Brain microvascular endothelial cell (primary cell): ENCODE results near the gene VPS39.
A peak's percentile ranks its signal among the peaks of the same experiment; 100 is the strongest.

Source experiments
- DNase-seq: peaks from one replicate; pipeline ENCODE4 v3.0.0-alpha.2; 2020
- H3K27ac ChIP-seq: fragments of 250-450 bp; sonication (Bioruptor Pico); 2 replicates; pipeline ENCODE4 v1.5.1; 2020; ENCODE audit warnings: mild to moderate bottlenecking, moderate library complexity
- H3K27me3 ChIP-seq: fragments of 250-450 bp; sonication (Bioruptor Pico); replicated peaks from 2 replicates; pipeline ENCODE4 v1.5.1; 2020; ENCODE audit warnings: mild to moderate bottlenecking
- H3K36me3 ChIP-seq: fragments of 250-450 bp; sonication (Bioruptor Pico); replicated peaks from 2 replicates; pipeline ENCODE4 v1.5.1; 2020; ENCODE audit warnings: mild to moderate bottlenecking
- H3K4me3 ChIP-seq: 2 replicates; pipeline ENCODE4 v1.5.1; 2011; ENCODE audit warnings: low read depth, mild to moderate bottlenecking, control low read depth, low read length, moderate library complexity
- in situ Hi-C: cut with HindIII; loops from 2 replicates; pipeline ENCODE4 v1.10.0; 2017; ENCODE audit warnings: low sequenced_read_pairs, low pct_ligation_motif_present
- TF ChIP-seq, protein P1 (sequence below): IDR thresholded peaks from 2 replicates; pipeline ENCODE4 v1.5.1; 2011; ENCODE audit warnings: low read depth, mild to moderate bottlenecking, moderate library complexity, low read length, control low read depth, inconsistent platforms; ENCODE audit errors: missing control alignments

The VPS39 gene

DNA sequence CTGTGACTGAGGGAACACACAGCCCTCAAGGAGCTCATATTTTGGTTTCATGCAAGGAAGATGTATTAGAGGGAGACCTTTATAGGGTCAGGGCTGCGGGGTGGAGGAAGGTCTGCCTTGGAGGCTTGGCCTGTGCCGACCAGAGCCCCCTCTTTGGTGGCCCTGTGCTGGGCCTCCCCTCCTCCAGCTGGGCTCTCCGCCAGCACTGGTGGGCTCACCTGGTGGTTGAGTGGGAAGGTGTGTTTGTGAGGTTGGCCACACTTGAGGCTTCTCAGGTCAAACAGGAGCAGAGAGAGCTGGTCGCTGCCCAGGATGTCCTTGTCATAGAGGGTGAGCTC, 54.3 kb downstream of the VPS39 start:
- TF ChIP-seq, protein P1, sequence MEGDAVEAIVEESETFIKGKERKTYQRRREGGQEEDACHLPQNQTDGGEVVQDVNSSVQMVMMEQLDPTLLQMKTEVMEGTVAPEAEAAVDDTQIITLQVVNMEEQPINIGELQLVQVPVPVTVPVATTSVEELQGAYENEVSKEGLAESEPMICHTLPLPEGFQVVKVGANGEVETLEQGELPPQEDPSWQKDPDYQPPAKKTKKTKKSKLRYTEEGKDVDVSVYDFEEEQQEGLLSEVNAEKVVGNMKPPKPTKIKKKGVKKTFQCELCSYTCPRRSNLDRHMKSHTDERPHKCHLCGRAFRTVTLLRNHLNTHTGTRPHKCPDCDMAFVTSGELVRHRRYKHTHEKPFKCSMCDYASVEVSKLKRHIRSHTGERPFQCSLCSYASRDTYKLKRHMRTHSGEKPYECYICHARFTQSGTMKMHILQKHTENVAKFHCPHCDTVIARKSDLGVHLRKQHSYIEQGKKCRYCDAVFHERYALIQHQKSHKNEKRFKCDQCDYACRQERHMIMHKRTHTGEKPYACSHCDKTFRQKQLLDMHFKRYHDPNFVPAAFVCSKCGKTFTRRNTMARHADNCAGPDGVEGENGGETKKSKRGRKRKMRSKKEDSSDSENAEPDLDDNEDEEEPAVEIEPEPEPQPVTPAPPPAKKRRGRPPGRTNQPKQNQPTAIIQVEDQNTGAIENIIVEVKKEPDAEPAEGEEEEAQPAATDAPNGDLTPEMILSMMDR: no peak
- Histone ChIP-seq H3K4me3 (no peak overlapping the region), H3K36me3 (peaks cover 3% of the 10 kb centered on the region), H3K27me3 (no peaks in the 10 kb centered on the region), H3K27ac (no peak overlapping the region)
- no peak for DNase-seq
- in situ Hi-C loops: no loop called here

DNA sequence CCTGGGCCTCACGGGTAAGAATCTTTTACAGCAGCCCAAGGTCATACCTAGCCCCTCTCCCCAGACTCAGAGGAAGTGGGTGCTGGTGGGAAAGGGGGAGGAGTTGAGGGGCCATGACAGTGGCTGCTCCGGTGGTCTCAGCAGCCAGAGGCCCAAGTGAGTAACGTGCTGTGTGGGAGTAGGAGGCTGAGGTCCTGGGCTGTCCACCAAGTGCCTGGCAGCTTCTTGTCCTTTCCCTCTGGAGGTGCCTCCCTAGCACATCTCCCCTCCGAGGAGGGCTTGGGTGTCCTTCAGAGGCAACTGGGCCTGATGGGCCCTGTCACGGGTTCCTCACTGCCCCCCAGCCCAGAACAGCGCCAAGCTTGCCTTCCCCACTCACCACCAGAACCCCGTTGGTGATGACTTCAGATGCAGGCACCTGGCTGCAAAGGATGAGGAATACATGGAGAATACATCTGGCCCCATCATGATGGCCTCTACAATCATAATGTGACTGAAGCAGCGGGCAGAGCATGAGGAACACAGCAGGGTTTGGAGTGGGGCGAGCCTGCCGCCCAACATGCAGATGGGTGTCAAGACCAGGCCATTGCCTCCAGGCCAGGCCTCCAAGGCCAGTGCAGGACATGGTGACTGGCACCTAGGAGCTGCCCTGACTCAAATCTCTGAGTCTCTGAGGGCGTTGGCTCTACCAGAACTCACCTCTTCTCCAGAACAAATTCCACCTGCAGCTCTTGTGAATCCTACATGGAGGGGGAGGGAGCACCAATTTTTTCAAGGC, 55.0 kb downstream of the VPS39 start:
- TF ChIP-seq, protein P1: no peak
- in situ Hi-C loops: no loop called here
- Histone ChIP-seq H3K36me3 (no peaks in the 10 kb centered on the region), H3K27ac (no peak overlapping the region), H3K27me3 (no peaks in the 10 kb centered on the region), H3K4me3 (no peak overlapping the region)
- no peak for DNase-seq

DNA sequence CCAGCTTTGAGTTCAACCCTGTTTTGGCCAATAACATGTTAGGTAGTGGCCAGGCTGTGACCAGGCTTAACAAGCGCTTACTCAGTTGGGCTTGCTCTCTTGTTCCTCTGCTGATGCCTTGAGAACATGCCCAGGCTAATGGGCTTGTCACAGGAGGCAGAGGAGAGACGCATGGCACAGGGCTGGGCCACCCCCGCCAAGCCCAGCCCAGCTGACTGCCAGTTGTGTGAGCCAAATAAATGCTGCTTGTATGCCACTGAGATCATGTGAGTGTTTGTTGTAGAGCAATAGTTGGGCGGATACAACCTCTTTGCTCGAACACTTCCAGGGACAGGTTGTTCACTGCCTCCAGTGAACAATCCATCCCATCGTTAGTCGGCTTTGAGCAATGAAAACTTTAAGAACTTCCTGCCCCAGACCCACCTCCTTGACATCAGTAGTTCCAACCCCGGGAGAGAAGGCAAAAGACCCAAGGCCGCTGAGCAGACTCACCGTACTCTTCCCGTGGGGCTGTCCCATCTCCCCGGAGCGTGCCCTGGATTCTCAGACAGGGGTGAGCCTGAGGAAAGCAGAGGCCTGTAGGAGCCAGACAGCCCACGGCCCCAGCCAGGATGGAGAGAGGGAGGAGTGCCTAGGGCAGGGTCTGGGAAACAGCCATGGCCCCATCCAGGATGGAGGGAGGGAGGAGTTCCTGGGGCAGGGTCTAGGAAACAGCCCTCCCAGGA, 55.7 kb downstream of the VPS39 start:
- DNase-seq: no peak
- Histone ChIP-seq H3K4me3 (no peak overlapping the region), H3K36me3 (no peaks in the 10 kb centered on the region), H3K27ac (no peak overlapping the region), H3K27me3 (no peaks in the 10 kb centered on the region)
- in situ Hi-C loops: no loop called here
- TF ChIP-seq, protein P1: no peak

DNA sequence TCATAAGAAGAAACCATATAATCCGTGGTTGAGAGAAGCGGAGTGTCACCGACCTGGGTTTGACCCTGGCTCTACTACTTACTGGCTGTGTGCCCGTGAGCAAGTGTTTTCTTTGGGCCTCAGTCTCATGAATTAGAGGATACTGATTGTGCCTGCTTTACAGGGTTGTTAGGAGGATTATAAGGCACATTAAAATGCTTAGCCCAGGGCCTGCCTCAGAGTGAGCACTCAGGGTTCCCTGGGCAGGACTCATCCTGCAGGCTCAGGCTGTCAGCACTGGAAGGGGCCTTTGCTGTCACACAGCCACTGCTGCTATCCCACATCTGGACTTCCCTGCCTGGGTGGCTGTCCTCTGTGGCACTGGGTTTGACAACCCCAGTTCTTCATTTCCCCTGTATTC, 56.4 kb downstream of the VPS39 start:
- no peaks in the 10 kb centered on the region for H3K36me3 ChIP-seq
- TF ChIP-seq, protein P1: no peak
- peak; percentile 25 for DNase-seq
- in situ Hi-C loops: no loop called here
- no peaks in the 10 kb centered on the region for H3K27me3 ChIP-seq
- H3K27ac ChIP-seq: no peak overlapping the region
- H3K4me3 ChIP-seq: no peak overlapping the region

DNA sequence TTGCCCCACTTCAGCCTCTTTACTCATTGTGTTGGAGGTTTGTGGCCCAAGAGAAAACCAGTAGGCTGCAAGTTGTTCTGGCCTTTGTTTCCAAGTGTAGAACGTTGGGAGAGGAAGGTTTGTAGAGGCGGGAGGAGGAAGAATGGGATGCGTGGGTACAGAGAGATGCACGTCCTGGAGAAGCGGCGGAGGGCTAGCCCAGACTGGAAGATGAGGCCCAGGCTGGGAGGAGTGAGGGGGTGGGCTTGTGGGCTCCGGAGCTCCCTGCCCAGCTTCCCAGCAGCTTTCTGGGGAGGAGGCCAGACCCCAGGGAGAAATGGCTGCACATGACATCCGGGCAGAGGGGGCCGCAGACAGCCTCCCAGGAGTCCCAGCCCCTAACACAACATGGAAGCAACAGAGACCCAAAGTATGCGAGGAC, 57.0 kb downstream of the VPS39 start:
- DNase-seq: no peak
- Histone ChIP-seq H3K27me3 (no peaks in the 10 kb centered on the region), H3K4me3 (no peak overlapping the region), H3K27ac (no peak overlapping the region), H3K36me3 (no peaks in the 10 kb centered on the region)
- TF ChIP-seq, protein P1: no peak
- in situ Hi-C loops: no loop called here
